Measurements from ENCODE around the gene MPDZ.

Gene MPDZ

DNA sequence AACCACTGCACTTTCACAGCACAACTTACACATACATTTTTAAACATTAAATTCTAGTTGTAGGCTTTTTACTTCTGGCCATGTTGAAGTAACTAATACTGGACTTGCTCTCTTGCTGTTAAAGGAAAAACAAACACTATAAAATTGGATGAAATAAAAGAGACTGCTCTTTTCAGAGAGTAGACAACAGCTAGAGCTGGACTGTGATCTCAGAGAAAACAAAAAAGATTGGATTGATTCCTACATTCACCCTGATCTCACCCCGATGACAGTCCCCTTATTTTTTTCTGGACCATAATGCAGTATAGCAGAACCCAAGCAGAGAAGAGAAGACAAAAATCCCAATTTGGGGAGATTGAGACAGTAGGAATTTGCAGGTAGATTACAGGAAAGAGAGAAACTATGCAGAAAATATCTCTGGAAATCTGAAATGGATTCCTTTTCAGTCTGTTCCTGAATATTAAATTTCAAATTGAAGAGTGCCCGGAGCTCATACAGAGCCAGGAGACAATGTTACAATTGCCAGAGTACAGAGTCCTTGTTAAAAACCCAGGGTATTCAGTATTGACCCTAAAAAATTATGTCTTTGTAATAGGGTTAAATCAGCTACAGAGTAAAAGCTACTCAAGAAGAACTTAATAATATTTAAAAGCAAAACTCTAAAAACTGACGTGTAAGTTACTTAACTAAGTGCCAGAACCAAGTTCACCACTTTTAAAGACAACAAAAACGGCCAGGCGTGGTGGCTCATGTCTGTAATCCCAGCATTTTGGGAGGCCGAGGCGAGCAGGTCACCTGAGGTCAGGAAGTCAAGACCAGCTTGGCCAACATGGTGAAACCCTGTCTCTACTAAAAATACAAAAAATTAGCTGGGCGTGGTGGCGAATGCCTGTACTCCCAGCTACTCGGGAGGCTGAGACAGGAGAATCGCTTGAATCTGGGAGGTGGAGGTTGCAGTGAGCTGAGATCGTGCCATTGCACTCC, 208.6 kb downstream of the MPDZ start:
- DNase-seq, result no peak

DNA sequence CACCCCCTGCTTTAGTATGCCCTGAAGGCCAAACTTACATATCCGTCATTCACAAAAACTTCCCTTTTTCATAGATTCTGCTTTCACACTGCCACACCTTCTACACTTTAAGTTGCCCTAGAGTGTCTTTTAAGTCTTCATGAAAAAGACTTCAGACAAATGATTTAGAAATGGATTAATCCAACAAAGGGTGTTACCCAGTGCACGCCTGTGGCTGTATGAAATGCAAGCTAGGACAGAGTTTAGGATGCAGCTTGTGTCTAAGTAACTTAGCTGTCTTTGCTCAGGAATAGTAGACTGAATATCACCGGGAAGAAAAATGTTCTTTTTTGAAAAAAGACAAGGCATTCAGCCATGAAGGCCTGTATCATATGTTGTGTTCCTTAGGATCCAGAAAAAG, 210.0 kb downstream of the MPDZ start:
- no peak for DNase-seq

DNA sequence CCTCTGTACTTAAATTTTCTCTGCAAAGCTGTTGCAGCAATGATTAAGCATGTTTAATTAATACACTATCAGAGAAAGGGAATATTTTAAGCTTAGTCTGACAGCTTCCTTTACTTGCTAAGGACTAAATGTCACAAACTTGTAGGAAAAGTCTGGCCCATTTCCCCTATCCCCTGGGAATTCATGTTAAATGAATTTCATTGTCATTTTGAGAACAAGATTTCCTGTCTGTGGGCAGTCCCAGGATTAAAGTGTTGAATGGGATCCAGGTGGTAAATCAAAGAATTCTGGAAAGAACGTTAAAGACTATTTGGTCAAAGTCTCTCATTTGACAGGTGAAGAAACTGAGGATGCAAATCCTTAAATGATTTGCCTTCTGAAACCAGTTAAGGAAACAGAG, 214.8 kb downstream of the MPDZ start:
- DNase-seq, result no peak

DNA sequence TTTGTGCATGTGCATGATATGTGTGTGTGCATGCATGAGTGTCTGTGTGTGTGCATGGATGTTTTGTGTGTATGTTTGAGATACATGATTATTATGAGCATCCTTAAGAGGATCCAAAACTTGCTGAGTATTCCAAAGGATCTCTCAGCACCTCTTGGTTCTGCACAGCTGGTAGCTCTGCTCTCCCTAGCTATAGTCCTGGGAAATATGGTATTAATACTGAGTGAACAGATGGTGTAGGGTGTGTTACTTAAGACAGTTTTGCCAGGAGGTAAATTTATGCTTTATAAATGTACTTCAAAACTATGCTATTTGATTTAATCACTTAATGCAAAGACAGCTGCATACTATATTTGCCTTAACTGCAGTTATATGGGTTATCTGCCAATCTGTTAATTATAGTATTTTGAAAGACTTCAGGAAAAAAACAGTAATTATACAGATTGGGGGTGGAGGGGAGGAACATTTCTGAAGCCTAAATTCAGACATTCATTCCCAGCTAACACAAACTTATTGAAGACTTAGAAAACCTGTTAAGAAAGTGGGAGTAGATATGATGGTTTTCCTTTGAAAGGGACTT, 215.5 kb downstream of the MPDZ start:
- no peak for DNase-seq

GRCh38 chr9:13061390-13061789, 218.1 kb downstream of the MPDZ start:
- DNase-seq, result no peak
